ENCODE results near the gene KIF18B. TPM values are rescaled to one million over a fixed set of nuclear protein-coding genes. Genes with fewer than 3 reads are reported as not detected.

KIF18B gene
- total and polyA plus RNA-seq, 2 donors (not counting 3 experiments of a cell fraction or from before 2014, with no cell fraction given) = 24.5 to 50.3 TPM

DNA sequence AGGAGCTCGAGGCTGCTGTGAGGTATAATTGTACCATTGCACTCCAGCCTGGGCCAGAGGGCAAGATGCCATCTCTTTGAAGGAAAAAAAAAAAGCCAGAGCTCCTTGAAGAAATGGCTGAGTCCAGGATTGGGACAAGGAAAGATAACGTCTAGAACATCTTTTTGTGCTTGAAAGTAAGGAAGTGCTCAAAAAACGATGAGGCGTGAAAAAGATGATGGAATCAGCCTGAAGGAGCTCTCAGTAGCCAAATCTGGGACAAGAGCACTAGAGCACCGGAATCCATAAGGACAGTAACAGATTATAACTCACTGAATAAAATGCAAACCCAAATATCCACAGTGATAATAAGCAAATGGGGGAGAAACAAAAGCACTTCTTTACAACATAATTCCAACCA, 70.5 kb downstream of the KIF18B start:
- Histone ChIP-seq H3K27ac (ENCODE audit: insufficient read depth, low read depth, low read length) (no peak overlapping the region), H3K9ac (replicated peaks; ENCODE audit: extremely low read depth, insufficient read depth, low read length) (no peak overlapping the region), H4K20me1 (replicated peaks; ENCODE audit: control insufficient read depth, extremely low read depth, insufficient read depth, low read length) (no peaks in the 10 kb centered on the region), H3K9me1 (replicated peaks; ENCODE audit: control insufficient read depth, extremely low read depth, insufficient read depth, low read length) (no peaks in the 10 kb centered on the region), H3K9me3 (replicated peaks; ENCODE audit: control insufficient read depth, insufficient read depth, low read length) (no peaks in the 10 kb centered on the region), H3K4me1 (ENCODE audit: control insufficient read depth, extremely low read depth, insufficient read depth, low read length) (peaks cover 14% of the 10 kb centered on the region), H3K4me3 (replicated peaks in 1 of 3; ENCODE audit: insufficient read depth in 1 of 3, low read depth in 1 of 3, low read length in 3 of 3) (no peak overlapping the region), H3K36me3 (ENCODE audit: control insufficient read depth in 2 of 2, extremely low read depth in 1 of 2, insufficient read depth in 2 of 2, low read length in 2 of 2) (peaks cover 22 to 32% of the 10 kb centered on the region in 2 experiments), H3K79me2 (ENCODE audit: control insufficient read depth, insufficient read depth, low read length) (no peaks in the 10 kb centered on the region), H2AFZ (ENCODE audit: low read depth, low read length) (no peak overlapping the region), H3K27me3 (ENCODE audit: control insufficient read depth in 2 of 2, insufficient read depth in 2 of 2, low read length in 2 of 2) (no peaks in the 10 kb centered on the region), H3K4me2 (ENCODE audit: insufficient read depth, low read length) (no peak overlapping the region)
- FAIRE-seq = no peak
- CTCF ChIA-PET = interaction anchor here (0.6 to 9.3 kb wide), 5 partner anchors 14 to 146 kb away, joined by 3 to 295 read pairs (median 3); no protein-coding TSS in a partner anchor
- no peak for TF ChIP-seq POLR2A (IDR thresholded peaks at IDR 0.05; ENCODE audit: low read depth, low read length)
- TF ChIP-seq GATA2 (IDR thresholded peaks at IDR 0.05; ENCODE audit: insufficient read depth, insufficient read length, low read depth, low read length) = no peak
- no peak for TF ChIP-seq POLR2AphosphoS5 (IDR thresholded peaks at IDR 0.05; ENCODE audit: insufficient read depth, low read depth, low read length)
- TF ChIP-seq, protein P1, sequence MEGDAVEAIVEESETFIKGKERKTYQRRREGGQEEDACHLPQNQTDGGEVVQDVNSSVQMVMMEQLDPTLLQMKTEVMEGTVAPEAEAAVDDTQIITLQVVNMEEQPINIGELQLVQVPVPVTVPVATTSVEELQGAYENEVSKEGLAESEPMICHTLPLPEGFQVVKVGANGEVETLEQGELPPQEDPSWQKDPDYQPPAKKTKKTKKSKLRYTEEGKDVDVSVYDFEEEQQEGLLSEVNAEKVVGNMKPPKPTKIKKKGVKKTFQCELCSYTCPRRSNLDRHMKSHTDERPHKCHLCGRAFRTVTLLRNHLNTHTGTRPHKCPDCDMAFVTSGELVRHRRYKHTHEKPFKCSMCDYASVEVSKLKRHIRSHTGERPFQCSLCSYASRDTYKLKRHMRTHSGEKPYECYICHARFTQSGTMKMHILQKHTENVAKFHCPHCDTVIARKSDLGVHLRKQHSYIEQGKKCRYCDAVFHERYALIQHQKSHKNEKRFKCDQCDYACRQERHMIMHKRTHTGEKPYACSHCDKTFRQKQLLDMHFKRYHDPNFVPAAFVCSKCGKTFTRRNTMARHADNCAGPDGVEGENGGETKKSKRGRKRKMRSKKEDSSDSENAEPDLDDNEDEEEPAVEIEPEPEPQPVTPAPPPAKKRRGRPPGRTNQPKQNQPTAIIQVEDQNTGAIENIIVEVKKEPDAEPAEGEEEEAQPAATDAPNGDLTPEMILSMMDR (IDR thresholded peaks at IDR 0.05; ENCODE audit: extremely low read depth in 1 of 2, insufficient read depth in 1 of 2, low read depth in 1 of 2, low read length in 2 of 2) = no peak
- no peak for TF ChIP-seq MYC (IDR thresholded peaks at IDR 0.05; ENCODE audit: low read depth, low read length)
- no peak for TF ChIP-seq FOS (IDR thresholded peaks at IDR 0.05; ENCODE audit: borderline replicate concordance, insufficient read depth, low read length)
- TF ChIP-seq, protein P2, sequence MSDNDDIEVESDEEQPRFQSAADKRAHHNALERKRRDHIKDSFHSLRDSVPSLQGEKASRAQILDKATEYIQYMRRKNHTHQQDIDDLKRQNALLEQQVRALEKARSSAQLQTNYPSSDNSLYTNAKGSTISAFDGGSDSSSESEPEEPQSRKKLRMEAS (IDR thresholded peaks at IDR 0.05; ENCODE audit: insufficient read depth, insufficient read length) = no peak
- no peak for TF ChIP-seq JUN (IDR thresholded peaks at IDR 0.05; ENCODE audit: borderline replicate concordance, insufficient read depth, insufficient read length, low read depth)
- no peak for TF ChIP-seq EZH2 (IDR thresholded peaks at IDR 0.05; ENCODE audit: borderline replicate concordance, low read depth, low read length, severe bottlenecking)
- POLR2A ChIA-PET = no interaction called here
- BruUV-seq (replicated peaks) = no TSS peak
- intact Hi-C loops (cut with micrococcal nuclease) (no loop called here), dilution Hi-C loops (cut with MboI; ENCODE audit: extremely low pct_ligation_motif_present, low sequenced_read_pairs) (no loop called here)
- DNase-seq (ENCODE audit: low read depth, low spot score) = no peak

Measured in endothelial cell of umbilical vein (primary cell).